ENCODE measurements around the gene CCDC91. TPM values are rescaled to one million over a fixed set of nuclear protein-coding genes. Genes with fewer than 3 reads are reported as not detected.
A peak's percentile ranks its signal among the peaks of the same experiment; 100 is the strongest.

CCDC91 gene
- total and polyA plus RNA-seq, 9 of the 15 experiments (the other 6 are each of a cell fraction or from before 2014, with no cell fraction given), result 10.1 to 31.1 (median 26.3) TPM

- TF ChIP-seq EHMT2 (IDR thresholded peaks at IDR 0.05), result peak; percentile 88
- TF ChIP-seq SRSF1 (IDR thresholded peaks at IDR 0.05; ENCODE audit: low read depth, low read length), result no peak
- peak; percentile 89 to 95 for TF ChIP-seq ARNT (IDR thresholded peaks at IDR 0.05)
- peak; percentile 96 for TF ChIP-seq GATAD2B (IDR thresholded peaks at IDR 0.05; ENCODE audit: borderline replicate concordance)
- TF ChIP-seq PTBP1 (IDR thresholded peaks at IDR 0.05; ENCODE audit: low read depth, low read length), result no peak
- TF ChIP-seq EP300 (IDR thresholded peaks at IDR 0.05; ENCODE audit: low read length), result peak; percentile 94
- no peak for TF ChIP-seq HSF4 (CRISPR knock-in tag; IDR thresholded peaks at IDR 0.05; ENCODE audit: borderline replicate concordance)
- peak; percentile 93 for TF ChIP-seq TCF3 (CRISPR knock-in tag; IDR thresholded peaks at IDR 0.05)
- peak; percentile 96 for TF ChIP-seq SMARCA4 (IDR thresholded peaks at IDR 0.05)
- no peak; the same call in 1 of the 2 replicates for TF ChIP-seq MXI1 (IDR thresholded peaks at IDR 0.05; ENCODE audit: low read depth, low read length)
- TF ChIP-seq TFE3 (CRISPR knock-in tag; IDR thresholded peaks at IDR 0.05), result no peak
- TF ChIP-seq MTA2 (IDR thresholded peaks at IDR 0.05; ENCODE audit: low read depth), result peak; percentile 96
- TF ChIP-seq THRAP3 (IDR thresholded peaks at IDR 0.05; ENCODE audit: borderline replicate concordance), result no peak; the same call in 1 of the 2 replicates
- peak; percentile 75 to 82 for TF ChIP-seq NCOA2 (IDR thresholded peaks at IDR 0.05; ENCODE audit: partially characterized antibody in 2 of 2)
- no peak for TF ChIP-seq NRF1 (conservative IDR thresholded peaks at IDR 0.05 in 1 of 2, IDR thresholded peaks at IDR 0.05 in 1 of 2)
- peak; percentile 57; the same call in 1 of the 2 replicates for TF ChIP-seq NBN (IDR thresholded peaks at IDR 0.05; ENCODE audit: low read depth)
- TF ChIP-seq FOXP4 (CRISPR knock-in tag; IDR thresholded peaks at IDR 0.05; ENCODE audit: borderline replicate concordance), result no peak
- TF ChIP-seq ZNF121 (CRISPR knock-in tag; conservative IDR thresholded peaks at IDR 0.05), result no peak
- peak; percentile 64; the same call in 1 of the 2 replicates for TF ChIP-seq RNF2 (IDR thresholded peaks at IDR 0.05)
- TF ChIP-seq GTF2F1 (IDR thresholded peaks at IDR 0.05; ENCODE audit: low read depth, low read length), result no peak
- peak; percentile 96 for TF ChIP-seq CC2D1A (IDR thresholded peaks at IDR 0.05)
- TF ChIP-seq XRCC4 (IDR thresholded peaks at IDR 0.05; ENCODE audit: extremely low read depth, insufficient read depth, insufficient read length), result no peak
- TF ChIP-seq ZNF76 (CRISPR knock-in tag; IDR thresholded peaks at IDR 0.05; ENCODE audit: borderline replicate concordance), result no peak
- no peak for TF ChIP-seq ZNF79 (CRISPR knock-in tag; IDR thresholded peaks at IDR 0.05; ENCODE audit: low read depth)
- TF ChIP-seq CTBP1 (IDR thresholded peaks at IDR 0.05; ENCODE audit: borderline replicate concordance), result peak; percentile 25; the same call in 1 of the 2 replicates
- TF ChIP-seq MCM5 (IDR thresholded peaks at IDR 0.05; ENCODE audit: low read depth), result no peak
- TF ChIP-seq ZNF444 (CRISPR knock-in tag; IDR thresholded peaks at IDR 0.05), result no peak
- TF ChIP-seq CHD2 (IDR thresholded peaks at IDR 0.05; ENCODE audit: low read depth, low read length), result no peak
- no peak for TF ChIP-seq TRIM28 (IDR thresholded peaks at IDR 0.05)
- TF ChIP-seq ELF1 (tag; IDR thresholded peaks at IDR 0.05), result no peak
- TF ChIP-seq DPF2 (IDR thresholded peaks at IDR 0.05), result peak; percentile 96
- peak; percentile 97 for TF ChIP-seq PML (IDR thresholded peaks at IDR 0.05; ENCODE audit: low read length)
- TF ChIP-seq ZNF239 (CRISPR knock-in tag; IDR thresholded peaks at IDR 0.05), result no peak
- TF ChIP-seq TAL1 (IDR thresholded peaks at IDR 0.05), result peak; percentile 96
Measured at GRCh38 chr12:28192125-28192524, 1.9 kb downstream of the CCDC91 start (continued).
